ENCODE measurements around the gene NLRP5.
"Not testable (repeated sequence)": the region's sequence is repeated elsewhere in the genome, so short reads cannot be mapped to it uniquely, and the experiment has no call there.

The NLRP5 gene

DNA sequence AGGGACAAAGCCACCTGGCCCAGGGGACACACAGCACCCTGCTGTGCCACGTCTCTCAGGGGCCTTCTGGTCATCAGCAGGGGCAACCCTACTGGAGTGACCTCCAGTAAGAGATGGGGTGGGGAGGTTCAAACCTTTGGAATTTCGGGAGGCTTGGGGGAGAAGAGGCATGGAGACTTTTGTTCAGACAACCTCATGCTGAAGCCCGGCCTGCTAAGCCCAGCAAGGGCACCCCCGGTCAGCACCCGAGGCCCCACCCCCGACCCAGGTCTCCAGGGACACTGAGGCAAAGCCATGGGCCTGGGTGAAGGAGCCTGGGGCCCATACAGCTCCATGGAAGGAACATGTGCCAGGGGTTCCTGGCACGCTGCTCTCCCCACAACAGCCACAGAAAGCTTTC, 111.2 kb downstream of the NLRP5 start:
- no peak overlapping the region for H3K4me3 ChIP-seq (IDR thresholded peaks at IDR 0.05; ENCODE audit: insufficient read depth, low read depth, low read length)
- H3K36me3 ChIP-seq (ENCODE audit: insufficient read depth), result peaks cover 3% of the 10 kb centered on the region; the same call in 1 of the 2 replicates
- no peaks in the 10 kb centered on the region for H4K20me1 ChIP-seq (ENCODE audit: insufficient read depth)
- peaks cover 7% of the 10 kb centered on the region; the same call in 1 of the 2 replicates for H3K79me2 ChIP-seq (ENCODE audit: insufficient read depth, low read depth)
- H3K4me1 ChIP-seq (ENCODE audit: low read depth, poor library complexity, severe bottlenecking), result no peaks in the 10 kb centered on the region
- H2AFZ ChIP-seq (ENCODE audit: low read depth), result no peak overlapping the region
- no peaks in the 10 kb centered on the region for H3K27me3 ChIP-seq (ENCODE audit: insufficient read depth, low read depth)
- no peak overlapping the region for H3K4me2 ChIP-seq
- TF ChIP-seq, protein P1, sequence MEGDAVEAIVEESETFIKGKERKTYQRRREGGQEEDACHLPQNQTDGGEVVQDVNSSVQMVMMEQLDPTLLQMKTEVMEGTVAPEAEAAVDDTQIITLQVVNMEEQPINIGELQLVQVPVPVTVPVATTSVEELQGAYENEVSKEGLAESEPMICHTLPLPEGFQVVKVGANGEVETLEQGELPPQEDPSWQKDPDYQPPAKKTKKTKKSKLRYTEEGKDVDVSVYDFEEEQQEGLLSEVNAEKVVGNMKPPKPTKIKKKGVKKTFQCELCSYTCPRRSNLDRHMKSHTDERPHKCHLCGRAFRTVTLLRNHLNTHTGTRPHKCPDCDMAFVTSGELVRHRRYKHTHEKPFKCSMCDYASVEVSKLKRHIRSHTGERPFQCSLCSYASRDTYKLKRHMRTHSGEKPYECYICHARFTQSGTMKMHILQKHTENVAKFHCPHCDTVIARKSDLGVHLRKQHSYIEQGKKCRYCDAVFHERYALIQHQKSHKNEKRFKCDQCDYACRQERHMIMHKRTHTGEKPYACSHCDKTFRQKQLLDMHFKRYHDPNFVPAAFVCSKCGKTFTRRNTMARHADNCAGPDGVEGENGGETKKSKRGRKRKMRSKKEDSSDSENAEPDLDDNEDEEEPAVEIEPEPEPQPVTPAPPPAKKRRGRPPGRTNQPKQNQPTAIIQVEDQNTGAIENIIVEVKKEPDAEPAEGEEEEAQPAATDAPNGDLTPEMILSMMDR (conservative IDR thresholded peaks at IDR 0.05; ENCODE audit: low read depth, low read length), result no peak
- no peak overlapping the region for H3K27ac ChIP-seq
- no peak overlapping the region for H3K9ac ChIP-seq

DNA sequence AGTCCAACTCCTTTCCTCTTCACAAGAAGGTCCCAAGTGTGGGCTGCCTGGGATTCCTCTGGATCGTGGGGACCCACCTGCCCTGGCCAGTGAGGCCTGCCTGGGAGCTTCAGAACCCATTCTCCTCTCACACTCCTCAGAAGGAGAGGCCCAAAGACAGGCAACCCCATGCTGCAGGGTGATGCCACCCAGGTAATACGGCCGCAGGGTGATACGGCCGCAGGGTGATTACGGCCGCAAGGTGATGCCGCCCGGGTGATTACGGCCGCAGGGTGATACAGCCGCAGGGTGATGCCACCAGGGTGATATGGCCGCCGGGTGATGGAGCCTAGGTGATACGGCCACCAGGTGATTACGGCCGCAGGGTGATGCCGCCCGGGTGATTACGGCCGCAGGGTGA, 111.7 kb downstream of the NLRP5 start:
- H3K79me2 ChIP-seq (ENCODE audit: insufficient read depth, low read depth), result peaks cover 12% of the 10 kb centered on the region; the same call in 1 of the 2 replicates

DNA sequence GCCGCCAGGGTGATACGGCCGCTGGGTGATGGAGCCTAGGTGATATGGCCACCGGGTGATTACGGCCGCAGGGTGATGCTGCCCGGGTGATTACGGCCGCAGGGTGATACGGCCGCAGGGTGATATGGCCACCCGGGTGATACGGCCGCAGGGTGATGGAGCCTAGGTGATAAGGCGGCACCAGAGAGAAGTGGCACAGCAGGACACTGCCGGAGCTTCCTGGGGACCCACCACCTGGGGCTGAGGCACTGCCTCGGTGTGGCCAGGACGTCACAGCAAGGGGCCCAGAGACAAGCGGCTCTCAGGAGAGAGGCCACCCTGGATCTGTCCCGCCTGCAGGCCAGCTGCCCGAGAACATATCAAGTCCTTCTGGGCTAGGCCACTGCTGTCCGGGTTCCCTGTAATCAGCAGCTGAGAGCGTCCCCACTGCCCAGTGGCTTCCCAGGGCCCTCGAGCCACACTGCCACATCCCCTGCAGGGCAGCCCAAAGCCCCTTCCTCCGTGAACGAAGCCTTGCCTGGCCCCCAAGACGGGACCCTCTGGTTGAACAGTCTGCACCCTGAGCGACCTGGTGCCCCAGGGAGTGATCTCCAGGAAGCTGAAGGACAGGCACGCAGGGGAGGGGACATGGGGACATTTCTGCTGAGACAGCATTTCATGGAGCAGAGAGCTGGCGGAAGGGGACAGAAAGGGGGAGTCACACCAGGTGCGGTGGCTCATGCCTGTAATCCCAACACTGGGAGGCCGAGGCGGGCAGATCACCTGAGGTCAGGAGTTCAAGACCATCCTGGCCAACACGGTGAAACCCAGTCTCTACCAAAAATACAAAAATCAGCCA, 112.4 kb downstream of the NLRP5 start:
- no peak overlapping the region for H2AFZ ChIP-seq (ENCODE audit: low read depth)
- no peak overlapping the region for H3K9ac ChIP-seq
- H3K4me3 ChIP-seq (IDR thresholded peaks at IDR 0.05; ENCODE audit: insufficient read depth, low read depth, low read length), result no peak overlapping the region
- H3K4me2 ChIP-seq, result no peak overlapping the region
- peaks cover 3% of the 10 kb centered on the region; the same call in 1 of the 2 replicates for H3K36me3 ChIP-seq (ENCODE audit: insufficient read depth)
- no peaks in the 10 kb centered on the region for H4K20me1 ChIP-seq (ENCODE audit: insufficient read depth)
- no peak overlapping the region for H3K27ac ChIP-seq
- TF ChIP-seq, protein P1 (conservative IDR thresholded peaks at IDR 0.05; ENCODE audit: low read depth, low read length), result no peak
- no peaks in the 10 kb centered on the region for H3K4me1 ChIP-seq (ENCODE audit: low read depth, poor library complexity, severe bottlenecking)
- no peaks in the 10 kb centered on the region for H3K27me3 ChIP-seq (ENCODE audit: insufficient read depth, low read depth)
- H3K79me2 ChIP-seq (ENCODE audit: insufficient read depth, low read depth), result peaks cover 14% of the 10 kb centered on the region; the same call in 1 of the 2 replicates

More for the DNA sequence above, 111.7 kb downstream of the NLRP5 start:
- H3K4me2 ChIP-seq; H3K4me3 ChIP-seq (IDR thresholded peaks at IDR 0.05; ENCODE audit: insufficient read depth, low read depth, low read length); H3K27me3 ChIP-seq (ENCODE audit: insufficient read depth, low read depth); H3K4me1 ChIP-seq (ENCODE audit: low read depth, poor library complexity, severe bottlenecking); H3K36me3 ChIP-seq (ENCODE audit: insufficient read depth); H3K27ac ChIP-seq; H3K9ac ChIP-seq; H4K20me1 ChIP-seq (ENCODE audit: insufficient read depth); H2AFZ ChIP-seq (ENCODE audit: low read depth): not testable (repeated sequence)

DNA sequence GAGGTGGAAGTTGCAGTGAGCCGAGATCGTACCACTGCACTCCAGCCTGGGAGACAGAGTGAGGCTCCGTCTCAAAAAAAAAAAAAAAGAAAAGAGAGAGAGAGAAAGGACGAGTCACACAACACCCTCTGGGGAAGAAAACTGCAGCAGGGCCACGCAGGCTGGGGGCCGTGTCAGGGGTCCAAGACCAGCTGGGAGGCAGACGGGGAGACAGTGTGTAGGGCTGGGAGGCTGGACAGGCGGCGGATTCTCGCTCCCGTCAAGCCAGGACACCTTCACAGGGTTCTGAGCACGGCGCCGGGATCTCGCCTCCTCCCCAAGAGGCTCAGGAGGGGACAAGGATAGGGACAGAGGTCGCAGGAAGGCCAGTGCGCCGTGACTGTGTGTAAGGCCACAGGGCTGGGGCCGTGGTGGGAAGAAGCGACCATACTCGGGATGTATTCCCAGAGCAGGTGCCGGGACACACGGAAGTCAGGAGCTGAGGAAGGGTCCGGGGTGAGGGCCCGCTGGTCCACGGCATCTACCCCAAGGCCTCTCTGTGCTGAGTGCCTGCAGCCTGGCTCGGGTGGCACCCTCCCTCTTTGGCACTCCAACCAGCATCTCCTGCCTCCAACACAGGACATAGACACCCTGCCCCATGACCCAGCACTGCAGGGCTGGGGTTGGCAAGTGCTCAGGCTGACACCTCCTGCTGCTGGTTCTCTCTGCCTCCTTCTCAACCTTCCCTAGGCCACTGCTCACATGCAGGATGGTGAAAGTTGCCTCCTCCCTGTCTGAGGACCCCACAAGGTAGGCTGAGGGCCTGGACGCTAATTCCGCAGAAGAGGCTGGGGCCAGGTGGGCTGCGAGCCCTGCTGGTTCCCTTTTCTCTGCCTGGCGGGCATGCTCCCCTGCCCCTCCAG, 113.3 kb downstream of the NLRP5 start:
- H3K36me3 ChIP-seq (ENCODE audit: insufficient read depth), result peaks cover 3% of the 10 kb centered on the region; the same call in 1 of the 2 replicates
- no peak overlapping the region for H3K27ac ChIP-seq
- H3K4me3 ChIP-seq (IDR thresholded peaks at IDR 0.05; ENCODE audit: insufficient read depth, low read depth, low read length), result no peak overlapping the region
- TF ChIP-seq, protein P1 (conservative IDR thresholded peaks at IDR 0.05; ENCODE audit: low read depth, low read length), result no peak
- H3K4me1 ChIP-seq (ENCODE audit: low read depth, poor library complexity, severe bottlenecking), result no peaks in the 10 kb centered on the region
- H3K9ac ChIP-seq, result no peak overlapping the region
- no peak overlapping the region for H3K4me2 ChIP-seq
- no peaks in the 10 kb centered on the region for H3K27me3 ChIP-seq (ENCODE audit: insufficient read depth, low read depth)
- peaks cover 20% of the 10 kb centered on the region; the same call in 1 of the 2 replicates for H3K79me2 ChIP-seq (ENCODE audit: insufficient read depth, low read depth)
- no peaks in the 10 kb centered on the region for H4K20me1 ChIP-seq (ENCODE audit: insufficient read depth)
- no peak overlapping the region for H2AFZ ChIP-seq (ENCODE audit: low read depth)
